HepG2 (cell line): Measurements from ENCODE around the gene SBNO2. TPM values are rescaled to one million over a fixed set of nuclear protein-coding genes. Genes with fewer than 3 reads are reported as not detected.

Source experiments
- ATAC-seq: fragments of 200-7000 bp; cut with Tn5 transposase; 3 replicates; pipeline ENCODE4 v1.9.1; 2020; ENCODE audit warnings: mild to moderate bottlenecking, moderate library complexity
- BruUV-seq: library from RNA; stranded (reverse); fragments of 400-500 nt; replicated peaks from 2 replicates; lab custom pipeline; 2021; lab: Mats Ljungman, UMichigan
- CTCF ChIA-PET: fragments of 300-600 bp; formaldehyde crosslinking; extraction: SDS; loops from one replicate; lab custom pipeline; 2021; ENCODE audit warnings: low total read pairs, inconsistent platforms, low intra/inter-chr PET ratio; lab: Yijun Ruan, JAX
- POLR2A ChIA-PET: fragments of 350-600 bp; sonication (Branson Sonifier 250); formaldehyde crosslinking; loops from one replicate; lab custom pipeline; 2020; ENCODE audit warnings: antibody characterized with exemption, inconsistent platforms; lab: Yijun Ruan, JAX
- DNase-seq: peaks from one replicate; pipeline ENCODE4 v3.0.0-alpha.2; 2015; ENCODE audit warnings: low spot score
- FAIRE-seq: peaks from 3 replicates; lab custom pipeline; 2011; peaks lifted over from hg19 to GRCh38; lab: Jason Lieb, UNC
- H2AFZ ChIP-seq: one replicate; pipeline ENCODE4 v1.6.1; 2011; ENCODE audit warnings: low read length, inconsistent platforms
- H3K27ac ChIP-seq: fragments of 300-600 bp; 3 replicates; pipeline ENCODE4 v1.8.0; 2011; ENCODE audit warnings: mixed run types, mild to moderate bottlenecking, mixed read lengths, low read length, inconsistent platforms; ENCODE audit not compliant: insufficient read depth; ENCODE audit errors: extremely low read length
- H3K27me3 ChIP-seq, 2 experiments: fragments of 200-600 bp in 1 of 2; 2 replicates in 1 of 2; 3 replicates in 1 of 2; pipeline versions ENCODE4 v1.6.0 to v1.8.0; 2011; ENCODE audit warnings: low read length in 2 of 2, mild to moderate bottlenecking in 2 of 2, moderate library complexity in 2 of 2, inconsistent platforms in 1 of 2; ENCODE audit not compliant: insufficient read depth in 2 of 2, control insufficient read depth in 1 of 2
- H3K36me3 ChIP-seq, 2 experiments: fragments of 200-600 bp in 1 of 2; replicated peaks in 1 of 2; 2 replicates in 1 of 2; 3 replicates in 1 of 2; pipeline versions ENCODE4 v1.5.1 to v1.8.0; 2011; ENCODE audit warnings: low read length in 2 of 2, inconsistent platforms in 1 of 2; ENCODE audit not compliant: insufficient read depth in 2 of 2, control insufficient read depth in 1 of 2
- H3K4me1 ChIP-seq: 2 replicates; pipeline ENCODE4 v1.5.1; 2012; ENCODE audit warnings: low read length, inconsistent platforms; ENCODE audit not compliant: insufficient read depth
- H3K4me2 ChIP-seq: 2 replicates; pipeline ENCODE4 v1.6.0; 2011; ENCODE audit warnings: low read depth, low read length, inconsistent platforms
- H3K4me3 ChIP-seq, 3 experiments: fragments of 200-600 bp in 1 of 3; sonication (generic), shearing (Covaris generic) in 1 of 3; replicated peaks in 1 of 3; 2 replicates each; pipeline ENCODE4 v1.5.1; 2011 to 2016; ENCODE audit warnings: low read length in 3 of 3, inconsistent platforms in 2 of 3, low read depth in 2 of 3, mild to moderate bottlenecking in 2 of 3, control low read depth in 1 of 3, mixed read lengths in 1 of 3; ENCODE audit not compliant: insufficient read depth in 1 of 3
- H3K79me2 ChIP-seq: one replicate; pipeline ENCODE4 v1.6.1; 2011; ENCODE audit warnings: low read length, inconsistent platforms; ENCODE audit not compliant: insufficient read depth
- H3K9ac ChIP-seq: 2 replicates; pipeline ENCODE4 v1.6.0; 2011; ENCODE audit warnings: mild to moderate bottlenecking, low read depth, low read length, inconsistent platforms; ENCODE audit not compliant: insufficient read depth
- H3K9me3 ChIP-seq: 2 replicates; pipeline ENCODE4 v1.5.1; 2012; ENCODE audit warnings: mild to moderate bottlenecking, low read length
- H4K20me1 ChIP-seq: 2 replicates; pipeline ENCODE4 v1.6.0; 2011; ENCODE audit warnings: inconsistent platforms, mild to moderate bottlenecking, low read length, moderate library complexity; ENCODE audit not compliant: insufficient read depth
- ARNT ChIP-seq: fragments of 450-650 bp; IDR thresholded peaks from 2 replicates; pipeline ENCODE4 v1.6.1; 2017
- ATF7 ChIP-seq, 2 experiments: fragments of 450-650 bp in 1 of 2; sonication (generic) in 1 of 2; formaldehyde crosslinking in 1 of 2; IDR thresholded peaks; 2 replicates each; pipeline versions ENCODE4 v1.4.0 to v1.6.1; 2016 to 2020; ENCODE audit warnings: antibody characterized with exemption in 1 of 2, mild to moderate bottlenecking in 1 of 2, missing genetic modification reagents in 1 of 2
- EED ChIP-seq: sonication (generic); formaldehyde crosslinking; IDR thresholded peaks from 2 replicates; pipeline ENCODE4 v1.5.0; 2020; ENCODE audit warnings: mild to moderate bottlenecking, missing genetic modification reagents
- ELF1 ChIP-seq: sonication (generic); formaldehyde crosslinking; IDR thresholded peaks from 2 replicates; pipeline ENCODE4 v1.4.0; 2020; ENCODE audit warnings: missing genetic modification reagents
- FOXA1 ChIP-seq, 2 experiments: fragments of 450-650 bp in 1 of 2; sonication (generic) in 1 of 2; formaldehyde crosslinking in 1 of 2; IDR thresholded peaks; 2 replicates each; pipeline versions ENCODE4 v1.4.0 to v1.6.1; 2016 to 2020; ENCODE audit warnings: missing genetic modification reagents in 1 of 2
- GATAD2A ChIP-seq: IDR thresholded peaks from 2 replicates; pipeline ENCODE4 v1.6.1; 2016
- HNRNPLL ChIP-seq: fragments of 200-400 bp; formaldehyde crosslinking; IDR thresholded peaks from 2 replicates; pipeline ENCODE4 v1.6.1; 2017; ENCODE audit warnings: mild to moderate bottlenecking, low read depth, low read length; ENCODE audit not compliant: poor library complexity, severe bottlenecking
- HOXA7 ChIP-seq: sonication (generic); formaldehyde crosslinking; IDR thresholded peaks from 2 replicates; pipeline ENCODE4 v1.8.1; 2022; ENCODE audit warnings: mild to moderate bottlenecking, missing genetic modification reagents, moderate library complexity
- MYNN ChIP-seq: sonication (generic); formaldehyde crosslinking; IDR thresholded peaks from 2 replicates; pipeline ENCODE4 v1.4.0; 2020; ENCODE audit warnings: mild to moderate bottlenecking, low read depth, missing genetic modification reagents
- NFIB ChIP-seq: sonication (generic); formaldehyde crosslinking; IDR thresholded peaks from 2 replicates; pipeline ENCODE4 v1.9.0; 2021; ENCODE audit warnings: missing genetic modification reagents, mild to moderate bottlenecking, borderline replicate concordance
- RBFOX2 ChIP-seq: fragments of 200-400 bp; formaldehyde crosslinking; IDR thresholded peaks from 2 replicates; pipeline ENCODE4 v1.6.1; 2017; ENCODE audit warnings: low read depth, mild to moderate bottlenecking, low read length
- SALL1 ChIP-seq: sonication (generic); formaldehyde crosslinking; IDR thresholded peaks from 2 replicates; pipeline ENCODE4 v1.8.0; 2022; ENCODE audit warnings: mild to moderate bottlenecking, missing genetic modification reagents
- TRAFD1 ChIP-seq: sonication (generic); formaldehyde crosslinking; IDR thresholded peaks from 2 replicates; pipeline ENCODE4 v1.5.1; 2020; ENCODE audit warnings: missing genetic modification reagents, mild to moderate bottlenecking, borderline replicate concordance
- ZBTB39 ChIP-seq: sonication (generic); formaldehyde crosslinking; IDR thresholded peaks from 2 replicates; pipeline ENCODE4 v1.5.0; 2020; ENCODE audit warnings: missing genetic modification reagents
- ZNF414 ChIP-seq: sonication (generic); formaldehyde crosslinking; IDR thresholded peaks from 2 replicates; pipeline ENCODE4 v1.5.0; 2020; ENCODE audit warnings: missing genetic modification reagents
- WGBS: methylation state at CpG from one replicate; pipeline ENCODE4 v1.1.6; 2017; ENCODE audit warnings: low lambda C conversion rate; 5-methylcytosine and 5-hydroxymethylcytosine counted together
- in situ Hi-C: cut with HindIII; loops from 2 replicates; pipeline ENCODE4 v1.10.0; 2017; ENCODE audit warnings: low pct_unique_long_range_greater_than_20kb; ENCODE audit not compliant: extremely low pct_ligation_motif_present
- intact Hi-C: fragments of 100-400 bp; cut with micrococcal nuclease; formaldehyde crosslinking; loops from one replicate; pipeline ENCODE4 v1.10.0; 2022; ENCODE audit not compliant: unreplicated experiment
- polyA plus RNA-seq, 8 experiments: library from polyadenylated mRNA; depleted of rRNA in 3 of 8; stranded (reverse) in 7 of 8; unstranded in 1 of 8; fragments of >200 nt; fragmentation: Illumina TruSeq in 4 of 8; extraction: Trizol in 4 of 8; gene quantifications; 2 replicates each; pipeline versions ENCODE4 v1.2.1 to v1.2.3, GENCODE V29; 2011 to 2016; ENCODE audit warnings: low read depth in 4 of 8, missing spikeins in 1 of 8, mixed read lengths in 1 of 8; ENCODE audit not compliant: insufficient read depth in 1 of 8
- total RNA-seq, 5 experiments: library from RNA; depleted of rRNA; stranded (reverse); fragments of >200 nt; fragmentation: Illumina TruSeq; extraction: Trizol; gene quantifications; 2 replicates each; pipeline ENCODE4 v1.2.3, GENCODE V29; 2016; ENCODE audit warnings: low read depth in 1 of 5

Gene SBNO2
- total and polyA plus RNA-seq, 2 of the 13 experiments (the other 11 are each of a cell fraction or from before 2014, with no cell fraction given): 8.6 to 10.4 TPM

GRCh38 chr19:1170938-1171754, 2.9 kb downstream of the SBNO2 start (continued):
- TF ChIP-seq ZBTB39 (CRISPR knock-in tag) (0 out of 2 replicates have a peak, but pooled peaks have one; percentile 42), ELF1 (CRISPR knock-in tag) (peak; percentile 50; the same call in 1 of the 2 replicates), GATAD2A (CRISPR knock-in tag) (peak; percentile 38; the same call in 1 of the 2 replicates)

- ChIA-PET POLR2A (interaction anchor here (0.6 kb wide), 1 partner anchor 32 kb away, joined by 3 read pairs; no protein-coding TSS in a partner anchor), CTCF (no interaction called here)
- peaks cover 72% of the 10 kb centered on the region for H3K4me1 ChIP-seq
- DNase-seq: no peak
- peak overlapping the region; percentile 68 for H3K4me2 ChIP-seq
- H3K79me2 ChIP-seq: peaks cover 67% of the 10 kb centered on the region
- peak overlapping the region; percentile 75 for H3K27ac ChIP-seq
- FAIRE-seq: no peak
- peak overlapping the region; percentile 26; the same call in 1 of the 2 replicates for H3K9ac ChIP-seq
- ATAC-seq: no peak
- in situ Hi-C loops: no loop called here
- no peak overlapping the region for H3K4me3 ChIP-seq
- no TSS peak for BruUV-seq
- intact Hi-C loops: no loop called here
- H3K9me3 ChIP-seq: no peaks in the 10 kb centered on the region
- no peak overlapping the region for H2AFZ ChIP-seq
- 93% methylated on average over 37 of the region's 52 CpGs for WGBS
- peaks cover 9% of the 10 kb centered on the region for H4K20me1 ChIP-seq
- no peaks in the 10 kb centered on the region for H3K27me3 ChIP-seq
- no peaks in the 10 kb centered on the region; a peak in 1 of 5 replicates for H3K36me3 ChIP-seq
- TF ChIP-seq ZNF414 (no peak), MYNN (CRISPR knock-in tag) (no peak), TRAFD1 (CRISPR knock-in tag) (no peak), EED (CRISPR knock-in tag) (no peak), FOXA1 (IDR thresholded peaks at IDR 0.05) (no peak), FOXA1 (CRISPR knock-in tag; IDR thresholded peaks at IDR 0.05) (no peak; the same call in 1 of the 2 replicates), NFIB (0 out of 2 replicates have a peak, but pooled peaks have one; percentile 70), ATF7 (IDR thresholded peaks at IDR 0.05) (no peak), ATF7 (CRISPR knock-in tag; IDR thresholded peaks at IDR 0.05) (no peak), HNRNPLL (peak; percentile 17), RBFOX2 (peak; percentile 59), HOXA7 (CRISPR knock-in tag) (0 out of 2 replicates have a peak, but pooled peaks have one; percentile 2), SALL1 (CRISPR knock-in tag) (no peak), ARNT (no peak)
Measured at GRCh38 chr19:1169921-1170885, 3.9 kb downstream of the SBNO2 start.
